Dendritic cell treated with granulocyte-macrophage colony-stimulating factor and Interleukin-4, amounts not matched to agents 40 ng/mL and 50 ng/mL, for 4 days (primary cell): ENCODE measurements around the gene ATG2A.

ENCODE experiments used
- H3K27ac Mint-ChIP-seq: one replicate; pipeline ENCODE4 v1.8.0; 2022; ENCODE audit warnings: mild to moderate bottlenecking, mixed read lengths
- H3K27me3 Mint-ChIP-seq: one replicate; pipeline ENCODE4 v1.8.0; 2022; ENCODE audit warnings: mild to moderate bottlenecking, mixed read lengths
- H3K36me3 Mint-ChIP-seq: one replicate; pipeline ENCODE4 v1.8.0; 2022; ENCODE audit warnings: low read depth, mixed read lengths
- H3K4me1 Mint-ChIP-seq: one replicate; pipeline ENCODE4 v1.8.0; 2022; ENCODE audit warnings: low read depth, mixed read lengths
- H3K4me3 Mint-ChIP-seq: one replicate; pipeline ENCODE4 v1.8.0; 2022; ENCODE audit warnings: mild to moderate bottlenecking, moderate library complexity, mixed read lengths
- H3K9me3 Mint-ChIP-seq: one replicate; pipeline ENCODE4 v1.8.0; 2022; ENCODE audit warnings: mixed read lengths
- intact Hi-C: fragments of 100-400 bp; cut with micrococcal nuclease; formaldehyde crosslinking; loops from one replicate; pipeline ENCODE4 v1.15.0; 2022

The ATG2A gene

DNA sequence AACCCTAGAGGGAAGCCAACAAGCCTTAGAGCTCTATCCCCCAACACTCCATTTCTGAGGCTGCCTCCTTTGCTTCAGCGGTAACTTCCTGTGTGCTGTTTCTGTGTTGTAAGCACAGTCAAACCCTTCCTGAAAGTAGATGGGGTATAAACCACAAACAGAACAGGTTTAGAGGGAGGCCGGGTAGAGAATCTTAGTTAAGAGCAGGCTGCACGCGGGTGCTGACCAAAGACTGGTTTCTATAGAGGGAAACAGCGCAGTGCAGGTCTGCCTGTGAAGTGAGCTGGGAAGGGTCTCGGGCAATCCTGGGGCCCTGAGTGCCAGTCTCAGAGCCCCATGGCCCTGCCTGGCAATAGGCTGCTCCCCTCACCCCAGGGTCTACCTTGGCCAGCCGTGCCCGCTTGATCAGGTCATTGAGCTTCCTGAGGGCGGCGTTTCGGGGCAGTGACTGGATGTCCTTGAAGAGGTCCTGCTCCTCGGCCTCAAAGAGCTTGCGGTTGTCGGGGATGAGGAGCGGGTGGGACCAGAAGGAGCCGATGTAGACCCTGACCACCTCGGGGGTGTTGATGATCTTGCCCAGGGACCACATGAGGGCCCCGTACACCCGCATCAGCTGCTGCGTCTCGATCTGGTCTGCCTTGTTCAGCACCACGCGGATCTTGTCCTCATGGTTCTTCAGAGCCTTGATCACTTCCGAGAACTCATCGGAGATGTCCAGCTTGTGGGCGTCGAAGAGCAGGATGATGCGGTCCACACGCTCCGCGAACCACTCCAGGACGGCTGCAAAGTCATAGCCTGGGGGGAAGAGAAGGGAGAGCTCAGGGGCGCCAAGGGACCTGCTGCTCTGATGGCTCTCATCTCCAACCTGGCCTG lies 57.2 kb downstream of the ATG2A start:
- intact Hi-C loops = loop anchor here (2.0 kb wide), 1 partner anchor 19 kb away; the partner anchor contains the start of gene EHD1
- Mint-ChIP-seq H3K4me1 (peaks cover 86% of the 10 kb centered on the region), H3K27ac (peak overlapping the region; percentile 67), H3K4me3 (peak overlapping the region; percentile 32), H3K36me3 (peaks cover 41% of the 10 kb centered on the region), H3K27me3 (peaks cover 13% of the 10 kb centered on the region), H3K9me3 (no peaks in the 10 kb centered on the region)

DNA sequence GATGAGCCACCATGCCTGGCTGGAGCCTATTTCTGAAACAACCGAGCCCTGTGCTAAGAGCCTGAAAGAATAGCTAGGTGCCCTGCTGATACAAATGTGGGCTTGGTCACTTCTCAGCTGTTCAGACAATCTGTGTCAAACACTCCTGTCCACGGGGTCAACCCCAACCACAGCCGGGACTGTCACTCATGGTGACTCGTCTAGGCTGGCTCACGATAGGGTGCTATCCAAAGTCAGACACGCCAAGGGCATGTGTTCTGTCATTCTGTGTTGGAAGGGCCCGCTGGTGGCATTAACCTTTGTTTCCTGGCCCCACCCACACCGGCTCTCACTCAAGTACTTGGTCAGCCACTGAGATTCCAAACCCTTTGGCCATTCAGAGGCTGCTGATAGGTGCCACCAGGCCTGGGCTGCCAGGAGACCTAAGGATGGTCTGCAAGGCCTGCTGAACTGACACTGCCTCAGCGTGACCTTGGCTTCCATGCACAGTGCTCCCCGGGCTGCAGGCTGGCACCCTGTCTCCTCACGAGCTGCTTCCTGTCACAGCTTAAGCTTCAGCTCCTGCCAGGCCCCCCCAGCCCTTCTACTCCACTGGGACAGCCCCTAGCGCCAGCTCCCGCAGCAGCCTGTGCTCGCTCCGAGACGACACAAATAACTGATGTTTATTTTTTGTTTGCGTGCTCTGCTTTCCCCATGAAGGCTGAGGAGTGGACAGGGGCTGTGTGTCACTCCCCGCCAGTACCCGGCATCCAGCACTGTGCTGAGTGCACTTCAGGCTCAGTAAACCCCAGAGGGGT lies 58.3 kb downstream of the ATG2A start:
- H3K9me3 Mint-ChIP-seq = no peaks in the 10 kb centered on the region
- peaks cover 86% of the 10 kb centered on the region for H3K4me1 Mint-ChIP-seq
- peaks cover 11% of the 10 kb centered on the region for H3K27me3 Mint-ChIP-seq
- intact Hi-C loops = no loop called here
- H3K36me3 Mint-ChIP-seq = peaks cover 52% of the 10 kb centered on the region
- peak overlapping the region; percentile 32 for H3K4me3 Mint-ChIP-seq
- H3K27ac Mint-ChIP-seq = peak overlapping the region; percentile 67

DNA sequence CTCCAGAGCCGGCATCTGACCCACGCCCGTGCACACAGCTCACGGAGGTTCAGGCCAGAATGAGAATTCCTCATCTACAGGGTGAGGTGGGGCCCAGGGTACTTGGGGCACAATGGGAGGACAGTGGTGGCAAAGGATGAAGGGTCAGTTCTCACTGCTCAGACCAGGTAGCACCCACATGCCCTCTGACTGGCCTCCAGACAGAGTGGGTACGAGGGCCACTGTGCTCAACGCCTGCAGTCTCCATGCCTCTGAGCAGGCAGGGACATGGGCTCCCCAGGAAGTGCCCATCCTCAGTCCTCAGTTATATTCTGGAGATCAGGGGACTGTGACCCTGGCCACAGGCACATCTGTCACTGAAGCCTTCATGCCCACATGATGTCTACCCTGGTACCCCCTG lies 59.5 kb downstream of the ATG2A start:
- intact Hi-C loops = no loop called here
- Mint-ChIP-seq H3K4me3 (no peak overlapping the region), H3K27ac (no peak overlapping the region), H3K27me3 (peaks cover 11% of the 10 kb centered on the region), H3K9me3 (no peaks in the 10 kb centered on the region), H3K4me1 (peaks cover 86% of the 10 kb centered on the region), H3K36me3 (peaks cover 58% of the 10 kb centered on the region)

DNA sequence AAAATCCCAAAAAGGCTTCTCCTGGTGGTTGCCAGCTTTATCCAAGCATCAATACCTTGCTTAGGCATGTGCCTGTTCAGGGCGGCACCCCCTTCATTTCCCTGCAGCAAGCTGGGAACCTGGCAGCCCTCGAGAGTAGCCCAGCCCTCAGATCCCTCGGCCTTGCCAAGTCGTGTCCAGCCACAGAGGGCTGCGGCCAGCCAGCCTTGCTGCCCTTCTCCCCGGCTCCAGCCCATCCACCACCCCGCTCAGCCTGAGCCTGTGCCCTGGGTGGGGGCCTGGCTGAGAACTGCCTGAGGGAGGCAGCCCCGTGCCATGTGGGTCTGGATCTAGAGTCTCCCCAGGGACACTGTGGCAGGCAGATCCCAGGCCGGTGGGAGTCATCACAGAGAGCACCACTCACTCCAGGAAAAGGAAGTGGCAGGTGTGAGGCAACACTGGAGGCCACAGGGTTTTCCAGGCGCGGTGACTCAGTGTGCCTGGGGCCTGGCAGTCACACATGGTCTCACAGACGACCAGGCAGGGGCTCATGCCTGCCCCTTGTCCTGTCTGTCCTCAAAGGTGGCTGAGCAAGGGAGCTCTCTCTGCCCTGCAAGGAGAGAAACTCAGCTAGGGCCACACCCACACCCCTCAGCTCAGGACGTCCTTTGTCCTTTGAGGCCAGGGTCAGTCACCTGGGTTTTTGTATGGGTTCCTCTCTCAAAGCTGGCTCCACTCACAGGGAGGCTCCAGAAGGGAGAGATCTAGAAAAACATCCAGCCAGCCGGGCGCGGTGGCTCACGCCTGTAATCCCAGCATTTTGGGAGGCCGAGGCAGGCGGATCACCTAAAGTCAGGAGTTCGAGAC lies 60.4 kb downstream of the ATG2A start:
- Mint-ChIP-seq H3K4me1 (peaks cover 88% of the 10 kb centered on the region), H3K4me3 (no peak overlapping the region), H3K27ac (peak overlapping the region; percentile 87), H3K36me3 (peaks cover 58% of the 10 kb centered on the region), H3K27me3 (peaks cover 15% of the 10 kb centered on the region), H3K9me3 (no peaks in the 10 kb centered on the region)
- intact Hi-C loops = no loop called here

DNA sequence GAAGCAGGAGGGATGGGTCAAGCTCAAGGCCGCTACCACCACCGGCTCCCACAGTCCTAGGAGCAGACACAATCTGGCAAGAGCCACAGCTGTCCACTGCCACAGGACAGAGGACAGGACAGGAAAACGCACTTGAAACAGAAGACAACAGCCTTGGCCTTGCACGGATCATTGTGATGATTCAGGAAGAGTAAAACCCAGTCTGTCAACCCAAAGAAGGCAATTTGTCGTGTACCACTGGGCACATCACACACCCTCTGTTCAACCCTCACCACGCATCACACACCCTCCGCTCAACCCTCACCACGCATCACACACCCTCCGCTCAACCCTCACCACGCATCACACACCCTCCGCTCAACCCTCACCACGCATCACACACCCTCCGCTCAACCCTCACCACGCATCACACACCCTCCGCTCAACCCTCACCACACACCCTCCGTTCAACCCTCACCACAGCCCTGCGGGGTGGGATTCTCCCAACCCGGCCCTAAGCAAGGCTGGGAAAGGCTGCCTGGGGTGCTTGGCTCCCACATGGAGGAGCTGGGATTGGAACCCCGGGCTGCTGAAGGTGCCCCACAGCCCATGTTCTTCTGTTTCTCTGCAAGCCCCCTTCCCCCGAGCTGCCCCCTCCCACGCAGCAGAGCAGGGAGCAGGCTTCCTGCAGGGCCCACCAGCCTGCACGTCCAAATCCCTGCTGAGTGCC lies 61.3 kb downstream of the ATG2A start:
- Mint-ChIP-seq H3K4me1 (peaks cover 90% of the 10 kb centered on the region), H3K9me3 (no peaks in the 10 kb centered on the region), H3K27ac (peak overlapping the region; percentile 87), H3K27me3 (peaks cover 16% of the 10 kb centered on the region), H3K36me3 (peaks cover 58% of the 10 kb centered on the region), H3K4me3 (peak overlapping the region; percentile 23)
- intact Hi-C loops = no loop called here

DNA sequence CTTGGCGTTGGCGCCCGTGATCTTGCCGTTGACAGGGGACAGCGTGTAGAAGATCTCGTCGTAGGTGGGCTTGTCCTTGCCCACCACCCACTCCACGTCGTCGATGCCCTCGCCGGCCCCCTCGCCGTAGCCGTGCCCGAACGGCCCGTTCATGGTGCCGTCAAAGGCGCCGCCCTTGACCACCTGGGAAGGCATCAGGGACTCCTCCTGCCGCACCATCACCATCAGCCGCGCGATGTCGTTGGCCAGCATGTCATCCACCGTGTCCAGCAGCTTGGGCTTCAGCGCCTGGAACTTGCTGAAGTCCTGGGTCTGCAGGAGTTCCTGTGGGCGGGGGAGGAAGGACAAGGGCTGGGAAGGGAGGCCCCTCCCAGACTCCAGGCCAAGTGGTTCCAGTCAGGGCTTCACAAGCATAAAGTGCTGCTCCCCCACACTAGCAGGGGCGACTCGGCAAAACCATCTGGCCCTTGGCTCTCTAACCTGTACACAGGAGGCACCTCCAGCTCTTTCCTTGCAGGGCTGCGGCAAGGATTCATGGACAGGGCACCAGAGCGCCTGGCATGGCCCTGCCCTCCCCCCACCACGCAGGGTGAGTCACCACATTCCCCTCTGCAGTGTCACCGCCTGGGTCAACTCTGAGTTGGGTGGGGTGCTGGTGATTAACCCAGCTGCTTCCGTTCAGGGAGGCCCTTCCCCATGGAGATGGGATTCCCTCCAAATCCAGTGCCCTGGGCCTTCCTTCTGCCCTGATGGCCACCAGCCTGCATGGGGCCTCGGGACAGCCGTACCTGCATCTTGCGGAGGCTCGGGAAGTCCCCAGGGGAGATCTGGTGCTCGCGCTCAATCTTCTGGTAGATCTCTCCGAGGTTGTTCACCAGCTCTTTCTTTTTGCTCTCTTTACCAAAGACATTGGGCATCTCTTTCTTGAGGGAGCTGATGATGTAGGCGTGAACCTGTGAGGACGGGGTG lies 62.2 kb downstream of the ATG2A start:
- Mint-ChIP-seq H3K36me3 (peaks cover 52% of the 10 kb centered on the region), H3K27ac (peak overlapping the region; percentile 87), H3K27me3 (peaks cover 13% of the 10 kb centered on the region), H3K4me3 (peak overlapping the region; percentile 51), H3K9me3 (no peaks in the 10 kb centered on the region), H3K4me1 (peaks cover 85% of the 10 kb centered on the region)
- intact Hi-C loops = no loop called here

DNA sequence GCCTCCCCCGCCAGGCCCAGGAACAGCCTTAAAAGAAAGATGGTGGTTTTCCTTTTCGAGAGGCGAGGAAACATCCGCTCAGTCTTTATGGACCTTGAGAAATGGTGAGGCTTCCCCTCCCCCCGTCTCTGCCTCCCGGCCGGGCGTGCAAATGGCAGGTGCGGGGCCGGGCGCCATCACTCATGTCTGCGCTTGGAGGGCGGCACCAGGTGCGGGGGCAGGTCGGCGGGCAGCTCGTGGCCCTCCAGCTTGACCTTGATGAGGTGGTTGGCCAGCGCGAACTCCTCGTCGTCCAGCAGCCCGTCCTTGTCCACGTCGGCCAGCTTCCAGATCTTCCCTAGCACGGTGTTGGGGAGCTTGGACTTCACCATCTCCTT lies 62.9 kb downstream of the ATG2A start:
- Mint-ChIP-seq H3K27ac (peak overlapping the region; percentile 87), H3K36me3 (peaks cover 46% of the 10 kb centered on the region), H3K9me3 (no peaks in the 10 kb centered on the region), H3K27me3 (peaks cover 13% of the 10 kb centered on the region), H3K4me3 (peak overlapping the region; percentile 51), H3K4me1 (peaks cover 85% of the 10 kb centered on the region)
- intact Hi-C loops = no loop called here

DNA sequence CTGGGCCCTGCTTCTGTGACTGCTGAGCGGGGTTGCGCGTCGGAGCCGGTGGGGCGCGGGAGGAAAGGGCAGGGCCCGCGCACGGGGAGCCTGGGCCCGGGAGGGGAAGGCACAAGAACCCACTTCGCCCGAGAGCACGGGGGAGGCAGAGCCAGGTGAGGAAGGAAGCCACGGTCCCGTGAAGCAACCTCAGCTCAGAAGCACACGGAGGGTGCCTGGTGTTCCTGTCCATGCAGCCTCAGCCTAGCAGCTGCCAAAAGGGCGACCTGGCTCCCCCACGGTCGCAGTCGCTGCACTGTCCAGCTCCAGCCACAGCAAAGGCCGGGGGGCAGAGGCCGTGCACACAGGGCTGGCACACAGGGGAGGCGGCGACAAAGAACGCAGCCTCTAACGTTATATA lies 63.3 kb downstream of the ATG2A start:
- H3K27me3 Mint-ChIP-seq = peaks cover 15% of the 10 kb centered on the region
- intact Hi-C loops = no loop called here

DNA sequence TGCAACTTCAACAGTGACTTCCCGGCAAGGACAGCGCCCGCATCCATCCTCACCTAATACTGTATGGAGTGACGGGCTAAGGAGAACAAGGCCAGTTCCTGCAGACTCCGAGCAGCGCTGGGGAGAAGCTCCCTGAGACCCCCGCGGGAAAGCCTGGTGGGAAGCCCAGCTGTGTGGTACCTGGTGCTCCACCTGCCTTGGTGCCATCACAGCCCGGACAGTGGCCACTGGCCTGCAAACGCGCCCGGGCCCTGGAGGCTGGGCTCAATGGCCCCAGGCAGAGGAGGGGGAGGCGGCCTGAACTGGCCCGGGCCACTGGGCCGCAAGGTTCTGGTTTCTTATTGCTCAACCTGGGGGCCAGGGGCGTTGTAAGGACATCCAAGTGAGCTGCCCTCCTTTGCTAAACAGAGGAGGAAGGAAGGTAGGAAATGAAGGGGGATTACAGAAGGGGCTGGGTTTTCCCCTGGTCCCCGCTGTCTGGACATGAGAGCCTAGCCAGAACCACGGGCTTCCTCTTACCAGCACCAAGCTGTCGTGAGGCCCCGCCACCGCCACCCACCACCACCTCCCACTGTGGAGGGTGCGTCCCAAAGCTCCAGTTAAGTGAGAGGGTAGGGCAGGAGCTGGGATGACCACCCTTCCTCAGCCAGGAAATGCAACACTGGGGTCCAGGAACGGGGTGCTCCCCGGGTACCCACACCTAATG lies 64.1 kb downstream of the ATG2A start:
- peaks cover 85% of the 10 kb centered on the region for H3K4me1 Mint-ChIP-seq
- peaks cover 43% of the 10 kb centered on the region for H3K36me3 Mint-ChIP-seq
- H3K4me3 Mint-ChIP-seq = peak overlapping the region; percentile 15
- H3K9me3 Mint-ChIP-seq = no peaks in the 10 kb centered on the region
- peaks cover 19% of the 10 kb centered on the region for H3K27me3 Mint-ChIP-seq
- H3K27ac Mint-ChIP-seq = peak overlapping the region; percentile 30
- intact Hi-C loops = no loop called here

More for the DNA sequence above, 63.3 kb downstream of the ATG2A start:
- peak overlapping the region; percentile 30 for H3K27ac Mint-ChIP-seq
- H3K9me3 Mint-ChIP-seq = no peaks in the 10 kb centered on the region
- H3K4me3 Mint-ChIP-seq = peak overlapping the region; percentile 27
- H3K4me1 Mint-ChIP-seq = peaks cover 85% of the 10 kb centered on the region
- H3K36me3 Mint-ChIP-seq = peaks cover 43% of the 10 kb centered on the region

DNA sequence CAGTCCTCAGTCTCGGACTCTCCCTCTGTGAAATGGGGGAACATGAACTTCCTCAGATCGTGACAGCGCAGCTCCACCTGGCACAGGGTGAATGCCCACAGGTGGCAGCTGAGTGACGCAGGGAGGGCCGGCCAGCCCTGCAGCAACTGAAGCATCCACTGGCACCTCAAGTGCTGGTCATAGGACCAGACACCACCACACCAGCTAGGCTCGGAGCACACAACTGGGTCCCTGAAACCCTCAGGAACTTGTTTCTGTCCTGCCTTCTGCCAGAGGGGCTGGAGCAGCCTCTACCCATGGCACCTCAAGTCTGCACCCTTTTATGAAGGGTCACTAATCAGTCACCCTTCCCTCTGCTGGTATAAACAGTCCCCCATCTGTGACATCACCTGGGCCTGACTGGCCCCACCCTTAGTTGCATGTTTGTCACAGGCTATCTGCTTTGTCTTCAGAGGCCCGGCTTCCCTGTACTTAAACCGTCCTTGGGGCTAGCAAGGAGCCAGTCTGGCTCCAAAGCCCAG lies 65.1 kb downstream of the ATG2A start:
- Mint-ChIP-seq H3K9me3 (no peaks in the 10 kb centered on the region), H3K4me3 (no peak overlapping the region), H3K27me3 (peaks cover 19% of the 10 kb centered on the region), H3K36me3 (peaks cover 37% of the 10 kb centered on the region), H3K27ac (peak overlapping the region; percentile 30), H3K4me1 (peaks cover 86% of the 10 kb centered on the region)
- intact Hi-C loops = no loop called here

DNA sequence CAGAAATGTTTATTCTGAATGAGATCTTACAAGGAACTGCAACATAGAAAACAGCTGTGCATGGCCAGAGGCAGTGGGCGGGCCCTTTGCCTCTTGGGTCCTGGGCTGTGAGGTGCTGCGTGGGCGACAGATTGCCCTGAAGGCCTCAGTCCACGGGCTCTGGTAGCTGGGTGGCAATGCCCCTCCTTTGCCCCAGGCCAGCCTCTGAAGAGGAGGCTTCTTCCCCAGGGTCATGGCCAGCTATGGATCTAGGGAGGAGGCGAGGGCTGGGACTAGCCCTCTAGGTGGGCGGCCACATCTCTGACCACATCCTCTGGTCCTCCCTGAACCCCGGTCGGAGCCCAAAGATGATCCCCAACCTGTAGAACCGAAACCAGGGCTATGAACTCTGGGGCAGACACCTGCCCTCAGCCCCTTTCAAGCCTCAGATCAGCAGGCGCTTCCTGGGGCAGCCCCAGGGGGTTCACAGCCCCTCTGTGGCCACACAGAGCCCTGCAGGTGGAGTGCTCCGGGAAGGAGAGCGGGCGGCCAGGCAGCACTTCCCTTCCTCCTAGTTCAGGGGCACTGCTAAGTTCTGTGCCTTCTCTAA lies 65.9 kb downstream of the ATG2A start:
- H3K36me3 Mint-ChIP-seq = peaks cover 30% of the 10 kb centered on the region
- peaks cover 19% of the 10 kb centered on the region for H3K27me3 Mint-ChIP-seq
- H3K4me3 Mint-ChIP-seq = peak overlapping the region; percentile 34
- peak overlapping the region; percentile 30 for H3K27ac Mint-ChIP-seq
- peaks cover 78% of the 10 kb centered on the region for H3K4me1 Mint-ChIP-seq
- intact Hi-C loops = no loop called here
- no peaks in the 10 kb centered on the region for H3K9me3 Mint-ChIP-seq
